ENCODE measurements around the gene CTDP1.

GRCh38 chr18:79697976-79698375, 18.4 kb downstream of the CTDP1 start:
- TF ChIP-seq POLR2AphosphoS5 (IDR thresholded peaks at IDR 0.05; ENCODE audit: low read depth, low read length) (no peak), TAF1 (IDR thresholded peaks at IDR 0.05; ENCODE audit: borderline replicate concordance, insufficient read depth, low read length) (no peak)
- TF ChIP-seq, protein P1, sequence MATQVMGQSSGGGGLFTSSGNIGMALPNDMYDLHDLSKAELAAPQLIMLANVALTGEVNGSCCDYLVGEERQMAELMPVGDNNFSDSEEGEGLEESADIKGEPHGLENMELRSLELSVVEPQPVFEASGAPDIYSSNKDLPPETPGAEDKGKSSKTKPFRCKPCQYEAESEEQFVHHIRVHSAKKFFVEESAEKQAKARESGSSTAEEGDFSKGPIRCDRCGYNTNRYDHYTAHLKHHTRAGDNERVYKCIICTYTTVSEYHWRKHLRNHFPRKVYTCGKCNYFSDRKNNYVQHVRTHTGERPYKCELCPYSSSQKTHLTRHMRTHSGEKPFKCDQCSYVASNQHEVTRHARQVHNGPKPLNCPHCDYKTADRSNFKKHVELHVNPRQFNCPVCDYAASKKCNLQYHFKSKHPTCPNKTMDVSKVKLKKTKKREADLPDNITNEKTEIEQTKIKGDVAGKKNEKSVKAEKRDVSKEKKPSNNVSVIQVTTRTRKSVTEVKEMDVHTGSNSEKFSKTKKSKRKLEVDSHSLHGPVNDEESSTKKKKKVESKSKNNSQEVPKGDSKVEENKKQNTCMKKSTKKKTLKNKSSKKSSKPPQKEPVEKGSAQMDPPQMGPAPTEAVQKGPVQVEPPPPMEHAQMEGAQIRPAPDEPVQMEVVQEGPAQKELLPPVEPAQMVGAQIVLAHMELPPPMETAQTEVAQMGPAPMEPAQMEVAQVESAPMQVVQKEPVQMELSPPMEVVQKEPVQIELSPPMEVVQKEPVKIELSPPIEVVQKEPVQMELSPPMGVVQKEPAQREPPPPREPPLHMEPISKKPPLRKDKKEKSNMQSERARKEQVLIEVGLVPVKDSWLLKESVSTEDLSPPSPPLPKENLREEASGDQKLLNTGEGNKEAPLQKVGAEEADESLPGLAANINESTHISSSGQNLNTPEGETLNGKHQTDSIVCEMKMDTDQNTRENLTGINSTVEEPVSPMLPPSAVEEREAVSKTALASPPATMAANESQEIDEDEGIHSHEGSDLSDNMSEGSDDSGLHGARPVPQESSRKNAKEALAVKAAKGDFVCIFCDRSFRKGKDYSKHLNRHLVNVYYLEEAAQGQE (IDR thresholded peaks at IDR 0.05; ENCODE audit: insufficient read depth in 1 of 2, low read depth in 2 of 2, low read length in 2 of 2) = no peak
